SK-N-SH (cell line): ENCODE measurements around the gene UTRN. TPM values are rescaled to one million over a fixed set of nuclear protein-coding genes. Genes with fewer than 3 reads are reported as not detected.

Experiments
- CTCF ChIA-PET: fragments of 300-600, 350-600 bp; formaldehyde crosslinking; extraction: SDS; loops from one replicate; lab custom pipeline; 2021; lab: Yijun Ruan, JAX
- POLR2A ChIA-PET: fragments of 350-600 bp; sonication (Branson Sonifier 250); formaldehyde crosslinking; extraction: SDS; loops from one replicate; lab custom pipeline; 2020; ENCODE audit warnings: antibody characterized with exemption, inconsistent platforms; lab: Yijun Ruan, JAX
- DNase-seq: peaks from one replicate; pipeline ENCODE4 v3.0.0; 2012
- H2AFZ ChIP-seq: fragments of 200-600 bp; sonication (generic); 2 replicates; pipeline ENCODE4 v1.8.1; 2016; ENCODE audit warnings: antibody characterized with exemption, mild to moderate bottlenecking, low read depth
- H3F3A ChIP-seq: fragments of 200-600 bp; sonication (generic); replicated peaks from 2 replicates; pipeline ENCODE3; 2016; ENCODE audit warnings: antibody characterized with exemption, mild to moderate bottlenecking; ENCODE audit not compliant: insufficient read depth
- H3K27ac ChIP-seq, 2 experiments: fragments of 200-500 bp in 1 of 2; fragments of 200-600 bp in 1 of 2; sonication (Bioruptor generic) in 1 of 2; sonication (generic), shearing (Covaris generic) in 1 of 2; 2 replicates each; pipeline versions ENCODE4 v1.5.1 to v1.6.1; 2014 to 2016; ENCODE audit warnings: low read depth in 2 of 2, inconsistent platforms in 1 of 2, low read length in 1 of 2, mild to moderate bottlenecking in 1 of 2, mixed read lengths in 1 of 2
- H3K27me3 ChIP-seq: fragments of 200-600 bp; sonication (generic), shearing (Covaris generic); 2 replicates; pipeline ENCODE4 v1.6.1; 2016; ENCODE audit warnings: mixed run types; ENCODE audit not compliant: insufficient read depth
- H3K36me3 ChIP-seq, 2 experiments: fragments of 200-500 bp in 1 of 2; fragments of 200-600 bp in 1 of 2; sonication (Bioruptor generic) in 1 of 2; sonication (generic) in 1 of 2; replicated peaks in 1 of 2; 2 replicates each; pipeline versions ENCODE3 to v1.5.1; 2014 to 2016; ENCODE audit warnings: low read length in 1 of 2, mild to moderate bottlenecking in 1 of 2; ENCODE audit not compliant: insufficient read depth in 2 of 2, control insufficient read depth in 1 of 2
- H3K4me1 ChIP-seq, 2 experiments: fragments of 200-500 bp in 1 of 2; fragments of 200-600 bp in 1 of 2; sonication (Bioruptor generic) in 1 of 2; sonication (generic), shearing (Covaris generic) in 1 of 2; 2 replicates each; pipeline versions ENCODE4 v1.5.1 to v1.6.1; 2014 to 2016; ENCODE audit warnings: low read depth in 1 of 2, low read length in 1 of 2, mixed run types in 1 of 2; ENCODE audit not compliant: insufficient read depth in 2 of 2, control insufficient read depth in 1 of 2
- H3K4me2 ChIP-seq: fragments of 200-600 bp; sonication (generic), shearing (Covaris generic); 2 replicates; pipeline ENCODE4 v1.6.1; 2017; ENCODE audit warnings: mixed run types
- H3K4me3 ChIP-seq, 2 experiments: fragments of 200-500 bp in 1 of 2; fragments of 200-600 bp in 1 of 2; sonication (Bioruptor generic) in 1 of 2; sonication (generic), shearing (Covaris generic) in 1 of 2; 2 replicates each; pipeline versions ENCODE4 v1.5.1 to v1.8.1; 2014 to 2016; ENCODE audit warnings: low read depth in 2 of 2, inconsistent platforms in 1 of 2, low read length in 1 of 2, mild to moderate bottlenecking in 1 of 2, mixed read lengths in 1 of 2, moderate library complexity in 1 of 2
- H3K79me2 ChIP-seq: fragments of 200-600 bp; sonication (generic); 2 replicates; pipeline ENCODE4 v1.8.1; 2017; ENCODE audit warnings: mild to moderate bottlenecking; ENCODE audit not compliant: insufficient read depth
- H3K9ac ChIP-seq: fragments of 200-600 bp; sonication (generic); 2 replicates; pipeline ENCODE4 v1.6.1; 2017; ENCODE audit warnings: mixed run types
- H3K9me2 ChIP-seq: fragments of 200-600 bp; sonication (generic); 2 replicates; pipeline ENCODE4 v1.6.1; 2017; ENCODE audit warnings: mixed run types
- H3K9me3 ChIP-seq: fragments of 200-600 bp; sonication (generic); 2 replicates; pipeline ENCODE4 v1.6.1; 2017; ENCODE audit warnings: mixed run types, mild to moderate bottlenecking, moderate library complexity
- H4K20me1 ChIP-seq: fragments of 200-600 bp; sonication (generic); 2 replicates; pipeline ENCODE4 v1.6.1; 2017; ENCODE audit warnings: mild to moderate bottlenecking, mixed run types; ENCODE audit not compliant: insufficient read depth
- EP300 ChIP-seq, 2 experiments: IDR thresholded peaks; 2 replicates each; pipeline versions ENCODE4 v1.4.0 to v1.6.1; 2012; ENCODE audit warnings: borderline replicate concordance in 1 of 2, low read depth in 1 of 2, low read length in 1 of 2
- FOSL2 ChIP-seq: IDR thresholded peaks from 2 replicates; pipeline ENCODE4 v1.4.0; 2012; ENCODE audit warnings: low read depth, mild to moderate bottlenecking, moderate library complexity, borderline replicate concordance
- FOXJ3 ChIP-seq: sonication (generic); formaldehyde crosslinking; IDR thresholded peaks from 2 replicates; pipeline ENCODE4 v1.5.1; 2020; ENCODE audit warnings: mild to moderate bottlenecking, missing genetic modification reagents
- JUND ChIP-seq: IDR thresholded peaks from 2 replicates; pipeline ENCODE4 v1.4.0; 2012
- MEF2A ChIP-seq: IDR thresholded peaks from 2 replicates; pipeline ENCODE4 v1.4.0; 2012; ENCODE audit warnings: low read depth, borderline replicate concordance
- RFX5 ChIP-seq: IDR thresholded peaks from 2 replicates; pipeline ENCODE4 v1.6.1; 2012; ENCODE audit warnings: mild to moderate bottlenecking, improper control_type of control experiment, low read length
- RXRA ChIP-seq: IDR thresholded peaks from 2 replicates; pipeline ENCODE4 v1.4.0; 2012; ENCODE audit warnings: low read depth, mild to moderate bottlenecking, borderline replicate concordance
- SMC3 ChIP-seq: IDR thresholded peaks from 2 replicates; pipeline ENCODE4 v1.6.1; 2012; ENCODE audit warnings: low read depth, low read length, improper control_type of control experiment
- WGBS: methylation state at CpG from one replicate; pipeline ENCODE4 v1.1.6; 2017; ENCODE audit warnings: low lambda C conversion rate; 5-methylcytosine and 5-hydroxymethylcytosine counted together
- polyA plus RNA-seq, 3 experiments: library from polyadenylated mRNA; depleted of rRNA; stranded (reverse); fragments of >200 nt; gene quantifications; 2 replicates each; pipeline ENCODE4 v1.2.3, GENCODE V29; 2012
- TF ChIP-seq, protein P1 (sequence below): IDR thresholded peaks from 2 replicates; pipeline ENCODE4 v1.4.0; 2012; ENCODE audit warnings: low read depth, borderline replicate concordance
- TF ChIP-seq, protein P2 (sequence below): IDR thresholded peaks from 2 replicates; pipeline ENCODE4; 2012

The UTRN gene
- polyA plus RNA-seq, 1 of the 3 experiments (the other 2 are of a cell fraction), result 6.8 TPM

DNA sequence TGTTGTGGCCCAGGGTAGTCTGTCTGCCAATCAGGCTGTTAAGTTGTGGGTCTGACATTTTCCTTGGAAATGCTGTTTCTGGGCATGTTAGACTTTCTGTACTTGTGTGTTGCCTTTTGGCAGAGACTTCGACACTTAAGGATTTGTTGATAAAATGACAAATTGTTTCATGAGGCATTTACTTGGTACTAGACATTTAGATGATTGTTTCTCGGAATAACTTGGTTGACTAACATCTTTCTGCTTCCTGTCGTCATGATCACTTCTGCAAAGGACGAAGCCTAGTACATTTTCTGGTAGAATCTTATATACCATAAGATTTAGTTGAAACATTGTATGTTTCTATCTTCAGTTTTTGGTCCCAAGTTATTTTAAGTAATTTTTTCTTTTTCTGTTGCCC is 34.1 kb downstream of the UTRN start (continued):
- TF ChIP-seq, protein P1, sequence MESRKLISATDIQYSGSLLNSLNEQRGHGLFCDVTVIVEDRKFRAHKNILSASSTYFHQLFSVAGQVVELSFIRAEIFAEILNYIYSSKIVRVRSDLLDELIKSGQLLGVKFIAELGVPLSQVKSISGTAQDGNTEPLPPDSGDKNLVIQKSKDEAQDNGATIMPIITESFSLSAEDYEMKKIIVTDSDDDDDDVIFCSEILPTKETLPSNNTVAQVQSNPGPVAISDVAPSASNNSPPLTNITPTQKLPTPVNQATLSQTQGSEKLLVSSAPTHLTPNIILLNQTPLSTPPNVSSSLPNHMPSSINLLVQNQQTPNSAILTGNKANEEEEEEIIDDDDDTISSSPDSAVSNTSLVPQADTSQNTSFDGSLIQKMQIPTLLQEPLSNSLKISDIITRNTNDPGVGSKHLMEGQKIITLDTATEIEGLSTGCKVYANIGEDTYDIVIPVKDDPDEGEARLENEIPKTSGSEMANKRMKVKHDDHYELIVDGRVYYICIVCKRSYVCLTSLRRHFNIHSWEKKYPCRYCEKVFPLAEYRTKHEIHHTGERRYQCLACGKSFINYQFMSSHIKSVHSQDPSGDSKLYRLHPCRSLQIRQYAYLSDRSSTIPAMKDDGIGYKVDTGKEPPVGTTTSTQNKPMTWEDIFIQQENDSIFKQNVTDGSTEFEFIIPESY, result no peak
- no peak for TF ChIP-seq JUND

DNA sequence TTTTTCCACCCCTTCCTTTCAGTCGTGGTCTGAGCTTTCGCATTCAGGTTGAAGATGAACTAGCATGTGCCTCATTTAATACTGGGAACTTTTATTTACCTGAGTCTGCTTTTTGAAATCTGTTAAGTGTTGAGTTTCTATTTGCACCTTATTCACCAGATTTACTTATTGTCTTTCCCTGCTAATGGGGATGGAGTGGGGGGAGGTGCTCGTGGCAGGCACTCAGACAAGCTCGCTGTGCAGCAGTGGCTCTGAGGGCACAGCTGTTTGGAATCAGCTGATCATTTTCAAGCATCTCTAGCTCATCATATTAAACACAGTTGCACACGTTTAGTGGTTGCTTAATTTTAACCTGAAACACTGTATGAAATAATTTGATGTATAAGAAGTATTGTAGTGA is 35.6 kb downstream of the UTRN start:
- Histone ChIP-seq H3K27ac (0 out of 4 replicates have a peak overlapping the region, but pooled peaks of 1 of the 2 experiments have one; percentile 12), H3K4me2 (0 out of 2 replicates have a peak overlapping the region, but pooled peaks have one; percentile 41), H3K36me3 (no peaks in the 10 kb centered on the region), H3K9me2 (no peaks in the 10 kb centered on the region), H3K9ac (no peak overlapping the region), H3F3A (peaks cover 3% of the 10 kb centered on the region), H4K20me1 (no peaks in the 10 kb centered on the region)
- no peak for DNase-seq
- WGBS, result 17% methylated on average over 5 of the region's 5 CpGs
- no peak for TF ChIP-seq RFX5
- no peak for TF ChIP-seq SMC3
- TF ChIP-seq, protein P1, result no peak
- no peak for TF ChIP-seq JUND
- no peak for TF ChIP-seq FOXJ3
- no peak for TF ChIP-seq EP300 (IDR thresholded peaks at IDR 0.05; ENCODE audit: borderline replicate concordance in 1 of 2, low read depth in 1 of 2, low read length in 1 of 2)
- TF ChIP-seq, all 33 proteins: peak for 0
- H3K9me3 ChIP-seq, result no peaks in the 10 kb centered on the region
- H3K4me1 ChIP-seq, result no peaks in the 10 kb centered on the region; a peak in 1 of 4 replicates
- 0 out of 2 replicates have a peak, but pooled peaks cover 12% of the 10 kb centered on the region for H3K79me2 ChIP-seq
- H2AFZ ChIP-seq, result no peak overlapping the region
- ChIA-PET CTCF (interaction anchor here (1.0 kb wide), 1 partner anchor 26 kb away, joined by 4 read pairs; no protein-coding TSS in a partner anchor), POLR2A (no interaction called here)
- H3K27me3 ChIP-seq, result no peaks in the 10 kb centered on the region; the same call in 1 of the 2 replicates
- H3K4me3 ChIP-seq, result no peak overlapping the region

DNA sequence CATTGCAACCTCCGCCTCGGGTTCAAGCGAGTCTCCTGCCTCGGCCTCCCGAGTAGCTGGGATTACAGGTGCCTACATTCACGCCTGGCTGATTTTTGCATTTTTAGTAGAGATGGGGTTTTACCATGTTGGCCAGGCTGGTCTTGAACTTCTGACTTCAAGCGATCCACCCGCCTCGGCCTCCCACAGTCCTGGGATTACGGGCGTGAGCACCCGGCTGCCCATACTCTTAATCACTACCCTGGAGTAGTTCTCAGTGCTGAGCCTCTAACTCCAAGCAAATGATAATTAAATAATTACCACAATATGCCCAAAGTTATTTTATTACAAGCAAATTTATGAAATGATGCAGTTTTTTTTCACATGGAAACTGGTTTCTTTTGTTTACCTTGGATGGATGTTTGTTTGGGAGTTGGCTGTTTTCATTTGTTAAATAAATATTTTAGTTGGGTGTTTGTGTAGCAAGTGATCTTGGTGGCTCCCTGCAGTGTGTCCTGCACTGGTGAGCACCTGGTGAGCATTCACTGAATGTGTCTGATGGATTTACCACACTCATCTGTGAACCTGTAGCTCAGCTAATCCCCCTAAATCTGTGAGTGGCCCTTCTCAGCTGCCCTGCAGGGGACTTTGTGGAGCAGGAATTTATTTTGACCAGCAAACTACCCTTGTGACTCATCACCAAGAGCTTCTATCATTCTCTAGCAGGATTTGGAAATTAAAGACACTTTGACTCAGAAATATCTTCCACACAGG is 36.9 kb downstream of the UTRN start:
- POLR2A ChIA-PET, result no interaction called here
- no peak for DNase-seq
- no peaks in the 10 kb centered on the region for H3K9me2 ChIP-seq
- H3K27me3 ChIP-seq, result no peaks in the 10 kb centered on the region; the same call in 1 of the 2 replicates
- H3F3A ChIP-seq, result peaks cover 3% of the 10 kb centered on the region
- 48% methylated on average over 12 of the region's 12 CpGs for whole genome bisulfite sequencing
- CTCF ChIA-PET, result no interaction called here
- peak overlapping the region in 1 of 2 experiments; percentile 67; a peak in 2 of 4 replicates for H3K27ac ChIP-seq
- H3K79me2 ChIP-seq, result 0 out of 2 replicates have a peak, but pooled peaks cover 12% of the 10 kb centered on the region
- H3K4me1 ChIP-seq, result no peaks in the 10 kb centered on the region; a peak in 1 of 4 replicates
- no peaks in the 10 kb centered on the region for H3K9me3 ChIP-seq
- H3K9ac ChIP-seq, result no peak overlapping the region
- TF ChIP-seq FOSL2 (0 out of 2 replicates have a peak, but pooled peaks have one; percentile 7), MEF2A (no peak), EP300 (IDR thresholded peaks at IDR 0.05; ENCODE audit: borderline replicate concordance in 1 of 2, low read depth in 1 of 2, low read length in 1 of 2) (no peak), RXRA (no peak)
- TF ChIP-seq, protein P2, sequence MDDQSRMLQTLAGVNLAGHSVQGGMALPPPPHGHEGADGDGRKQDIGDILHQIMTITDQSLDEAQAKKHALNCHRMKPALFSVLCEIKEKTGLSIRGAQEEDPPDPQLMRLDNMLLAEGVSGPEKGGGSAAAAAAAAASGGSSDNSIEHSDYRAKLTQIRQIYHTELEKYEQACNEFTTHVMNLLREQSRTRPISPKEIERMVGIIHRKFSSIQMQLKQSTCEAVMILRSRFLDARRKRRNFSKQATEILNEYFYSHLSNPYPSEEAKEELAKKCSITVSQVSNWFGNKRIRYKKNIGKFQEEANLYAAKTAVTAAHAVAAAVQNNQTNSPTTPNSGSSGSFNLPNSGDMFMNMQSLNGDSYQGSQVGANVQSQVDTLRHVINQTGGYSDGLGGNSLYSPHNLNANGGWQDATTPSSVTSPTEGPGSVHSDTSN, result no peak
- TF ChIP-seq, all 33 proteins: peak for 1
- H2AFZ ChIP-seq, result no peak overlapping the region
- H3K4me3 ChIP-seq, result peak overlapping the region in 1 of 2 experiments; percentile 35; a peak in 1 of 4 replicates
- no peaks in the 10 kb centered on the region for H3K36me3 ChIP-seq
- no peak overlapping the region for H3K4me2 ChIP-seq
- no peaks in the 10 kb centered on the region for H4K20me1 ChIP-seq
